Natural killer cell (primary cell): ENCODE data around the gene RBM6. TPM values are rescaled to one million over a fixed set of nuclear protein-coding genes. Genes with fewer than 3 reads are reported as not detected.

Experiments
- ATAC-seq, 3 donors: fragments of 150-1000 bp in 2 of 3; fragments of 200-7000 bp in 1 of 3; cut with Tn5 transposase; 1 replicate in 1 of 3; 2 replicates in 2 of 3; pipeline ENCODE4 v1.10.0; 2021; ENCODE audit warnings: mild to moderate bottlenecking in 2 of 3, moderate library complexity in 2 of 3
- DNase-seq, 2 donors: peaks; one replicate each; pipeline versions ENCODE4 v3.0.0 to v3.0.0-alpha.2; 2013 to 2021; ENCODE audit warnings: mixed read lengths in 1 of 2
- H3K27ac ChIP-seq: one replicate; pipeline ENCODE4 v1.5.1; 2013; ENCODE audit warnings: mild to moderate bottlenecking, low read length
- H3K27me3 ChIP-seq: one replicate; pipeline ENCODE4 v1.6.1; 2013; ENCODE audit warnings: low read length; ENCODE audit not compliant: control insufficient read depth, insufficient read depth
- H3K36me3 ChIP-seq: one replicate; pipeline ENCODE4 v1.6.1; 2013; ENCODE audit warnings: low read length; ENCODE audit not compliant: control insufficient read depth, insufficient read depth
- H3K4me1 ChIP-seq: one replicate; pipeline ENCODE4 v1.6.1; 2013; ENCODE audit warnings: low read length; ENCODE audit not compliant: control insufficient read depth, insufficient read depth
- H3K4me3 ChIP-seq: one replicate; pipeline ENCODE4 v1.5.1; 2013; ENCODE audit warnings: low read length
- H3K9me3 ChIP-seq: one replicate; pipeline ENCODE4 v1.6.1; 2013; ENCODE audit warnings: low read length; ENCODE audit not compliant: control insufficient read depth, insufficient read depth
- H3K27ac Mint-ChIP-seq, 2 donors: one replicate each; pipeline ENCODE4 v1.8.0; 2022; ENCODE audit warnings: mild to moderate bottlenecking in 2 of 2, mixed read lengths in 2 of 2, moderate library complexity in 1 of 2
- H3K27me3 Mint-ChIP-seq, 2 donors: one replicate each; pipeline ENCODE4 v1.8.0; 2022; ENCODE audit warnings: low read depth in 2 of 2, mixed read lengths in 2 of 2
- H3K36me3 Mint-ChIP-seq: one replicate; pipeline ENCODE4 v1.8.0; 2022; ENCODE audit warnings: mixed read lengths
- H3K4me1 Mint-ChIP-seq, 2 donors: one replicate each; pipeline ENCODE4 v1.8.0; 2022; ENCODE audit warnings: mixed read lengths in 2 of 2
- H3K4me3 Mint-ChIP-seq: one replicate; pipeline ENCODE4 v1.8.0; 2022; ENCODE audit warnings: mild to moderate bottlenecking, moderate library complexity, mixed read lengths
- H3K9me3 Mint-ChIP-seq, 2 donors: one replicate each; pipeline ENCODE4 v1.8.0; 2022; ENCODE audit warnings: mixed read lengths in 2 of 2
- CTCF ChIP-seq: fragments of 200-600 bp; IDR thresholded peaks from one replicate; pipeline ENCODE4 v1.8.0; 2022; ENCODE audit warnings: antibody characterized with exemption
- WGBS: methylation state at CpG from one replicate; pipeline ENCODE4 v1.1.7; 2013; ENCODE audit warnings: missing lambda C conversion rate; ENCODE audit not compliant: insufficient coverage; 5-methylcytosine and 5-hydroxymethylcytosine counted together
- intact Hi-C: fragments of 100-400 bp; cut with micrococcal nuclease; formaldehyde crosslinking; loops from one replicate; pipeline ENCODE4 v1.14.2; 2022
- total RNA-seq, 4 donors: library from RNA; stranded (reverse); fragments of 120-200 nt in 1 of 4; gene quantifications; one replicate each; pipeline versions ENCODE4 v1.2.3 to v1.2.4, GENCODE V29; 2013 to 2022

RBM6 gene
- total RNA-seq, 3 donors from 2014 or later (not counting 1 experiment from before 2014, with no cell fraction given) = 155 to 193 (median 157) TPM

GRCh38 chr3:50003824-50004223, 63.9 kb downstream of the RBM6 start:
- Mint-ChIP-seq H3K9me3 (no peaks in the 10 kb centered on the region), H3K27ac (no peak overlapping the region), H3K27me3 (no peaks in the 10 kb centered on the region), H3K4me1 (peaks cover 5 to 14% of the 10 kb centered on the region in 2 donors), H3K4me3 (no peak overlapping the region), H3K36me3 (peaks cover 7% of the 10 kb centered on the region)
- H3K4me1 ChIP-seq = no peaks in the 10 kb centered on the region
- H3K27ac ChIP-seq = no peak overlapping the region
- intact Hi-C loops = no loop called here
- H3K9me3 ChIP-seq = no peaks in the 10 kb centered on the region
- DNase-seq (no peak), ATAC-seq (no peak)
- TF ChIP-seq CTCF = no peak
- H3K4me3 ChIP-seq = no peak overlapping the region
- WGBS = 60% methylated on average over 1 of the region's 1 CpG
- H3K36me3 ChIP-seq = peaks cover 22% of the 10 kb centered on the region
- no peaks in the 10 kb centered on the region for H3K27me3 ChIP-seq

- Histone ChIP-seq H3K4me1 (no peaks in the 10 kb centered on the region), H3K9me3 (no peaks in the 10 kb centered on the region), H3K36me3 (peaks cover 10% of the 10 kb centered on the region), H3K4me3 (no peak overlapping the region), H3K27me3 (no peaks in the 10 kb centered on the region), H3K27ac (no peak overlapping the region)
- no peak for DNase-seq
- Mint-ChIP-seq H3K27ac (peak overlapping the region in 1 of 2 donors; percentile 16), H3K9me3 (no peaks in the 10 kb centered on the region), H3K27me3 (no peaks in the 10 kb centered on the region), H3K4me3 (no peak overlapping the region), H3K4me1 (peaks cover 5 to 9% of the 10 kb centered on the region in 2 donors), H3K36me3 (no peaks in the 10 kb centered on the region)
- TF ChIP-seq CTCF = no peak
- intact Hi-C loops = no loop called here
- WGBS = 96% methylated on average over 1 of the region's 1 CpG
- no peak for ATAC-seq
Measured at GRCh38 chr3:50008931-50009330, 69.0 kb downstream of the RBM6 start.

GRCh38 chr3:50010959-50011358, 71.0 kb downstream of the RBM6 start:
- H3K9me3 ChIP-seq = no peaks in the 10 kb centered on the region
- Mint-ChIP-seq H3K9me3 (no peaks in the 10 kb centered on the region), H3K27me3 (no peaks in the 10 kb centered on the region), H3K27ac (peak overlapping the region in 1 of 2 donors; percentile 14), H3K36me3 (no peaks in the 10 kb centered on the region), H3K4me1 (peaks cover 0 to 3% of the 10 kb centered on the region in 2 donors), H3K4me3 (no peak overlapping the region)
- no peaks in the 10 kb centered on the region for H3K4me1 ChIP-seq
- H3K27ac ChIP-seq = no peak overlapping the region
- intact Hi-C loops = no loop called here
- DNase-seq (no peak), ATAC-seq (no peak)
- no peak for TF ChIP-seq CTCF
- H3K36me3 ChIP-seq = peaks cover 10% of the 10 kb centered on the region
- no peak overlapping the region for H3K4me3 ChIP-seq
- WGBS = 81% methylated on average over 1 of the region's 1 CpG
- no peaks in the 10 kb centered on the region for H3K27me3 ChIP-seq

- H3K27me3 Mint-ChIP-seq = no peaks in the 10 kb centered on the region
- no peaks in the 10 kb centered on the region for H3K4me1 ChIP-seq
- peak overlapping the region in 1 of 2 donors; percentile 23 for H3K27ac Mint-ChIP-seq
- H3K36me3 ChIP-seq = peaks cover 16% of the 10 kb centered on the region
- intact Hi-C loops = no loop called here
- H3K4me1 Mint-ChIP-seq = peaks cover 12 to 19% of the 10 kb centered on the region in 2 donors
- peaks cover 14% of the 10 kb centered on the region for H3K36me3 Mint-ChIP-seq
- WGBS = 88% methylated on average over 4 of the region's 4 CpGs
- no peaks in the 10 kb centered on the region for H3K9me3 Mint-ChIP-seq
- no peak for ATAC-seq
- no peak overlapping the region for H3K4me3 Mint-ChIP-seq
- H3K9me3 ChIP-seq = no peaks in the 10 kb centered on the region
- no peak for DNase-seq
- no peak overlapping the region for H3K4me3 ChIP-seq
- no peak overlapping the region for H3K27ac ChIP-seq
- no peak for TF ChIP-seq CTCF
- no peaks in the 10 kb centered on the region for H3K27me3 ChIP-seq
Measured at GRCh38 chr3:50015918-50016317, 76.0 kb downstream of the RBM6 start.
